K562 treated with DMSO at 1 percent for 48 hours (cell line): ENCODE data around the gene ZNF619. TPM values are rescaled to one million over a fixed set of nuclear protein-coding genes. Genes with fewer than 3 reads are reported as not detected.

Experiments used
- total RNA-seq: library from RNA; unstranded; fragments of 300-600 nt; gene quantifications from 2 replicates; pipeline ENCODE4 v1.2.3, GENCODE V29; 2022; ENCODE audit warnings: low replicate concordance; ENCODE audit errors: extremely low read depth

Gene ZNF619
- not detected in 2 replicates for total RNA-seq

GRCh38 chr3:40476478-40477470 lies at the start of gene ZNF619:
ZNF619 (plus strand) TSS chr3:40477122; CDS start chr3:40477980, 858 bp downstream.

DNA sequence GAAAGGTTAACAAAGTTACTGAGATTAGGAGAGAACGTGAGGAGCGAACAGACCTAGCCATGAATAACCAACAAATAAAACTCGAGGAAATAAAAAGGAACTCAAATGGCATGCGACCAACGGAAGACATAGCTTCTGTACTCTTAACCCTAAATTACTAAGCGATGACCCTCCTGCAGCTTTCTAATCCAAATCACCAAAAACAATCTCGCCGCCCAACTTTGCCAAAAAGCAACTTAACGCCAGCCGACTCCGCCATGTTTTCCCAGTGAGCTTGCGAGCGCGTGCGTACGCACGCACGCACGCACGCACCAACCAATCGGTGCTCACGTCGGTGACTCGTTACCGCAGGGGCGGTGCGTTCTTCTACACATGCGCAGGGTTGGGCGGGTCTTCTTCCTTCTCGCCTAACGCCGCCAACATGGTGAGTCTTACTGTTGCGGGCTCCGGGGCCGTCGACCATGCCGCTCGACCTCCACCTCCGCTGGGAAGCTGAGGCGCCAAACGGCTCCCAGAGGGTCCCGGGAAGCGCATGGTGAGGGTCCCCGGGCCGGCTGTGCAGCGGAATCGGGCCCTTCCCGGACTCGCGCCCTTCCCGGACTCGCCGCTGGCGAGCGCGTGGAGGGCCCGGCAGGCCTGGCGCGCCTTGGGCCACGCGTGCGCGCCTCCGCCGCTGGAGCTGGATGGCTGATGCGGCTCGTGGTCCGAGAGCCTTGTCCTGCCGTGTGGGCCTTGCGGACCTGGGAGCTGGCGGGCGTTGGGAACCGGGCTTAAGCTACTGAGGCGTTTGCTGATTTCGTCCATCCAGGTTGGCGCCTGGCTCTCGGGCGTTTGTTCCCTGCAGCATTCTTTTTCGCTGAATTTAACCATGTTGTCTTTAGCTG lies 19.7 kb upstream of the ZNF619 start, which contains the start of gene RPL14:
TSS of gene RPL14 (plus strand) at position 400 of the 884 bp plus-strand sequence. CDS start at position 533, 133 bp downstream.

DNA sequence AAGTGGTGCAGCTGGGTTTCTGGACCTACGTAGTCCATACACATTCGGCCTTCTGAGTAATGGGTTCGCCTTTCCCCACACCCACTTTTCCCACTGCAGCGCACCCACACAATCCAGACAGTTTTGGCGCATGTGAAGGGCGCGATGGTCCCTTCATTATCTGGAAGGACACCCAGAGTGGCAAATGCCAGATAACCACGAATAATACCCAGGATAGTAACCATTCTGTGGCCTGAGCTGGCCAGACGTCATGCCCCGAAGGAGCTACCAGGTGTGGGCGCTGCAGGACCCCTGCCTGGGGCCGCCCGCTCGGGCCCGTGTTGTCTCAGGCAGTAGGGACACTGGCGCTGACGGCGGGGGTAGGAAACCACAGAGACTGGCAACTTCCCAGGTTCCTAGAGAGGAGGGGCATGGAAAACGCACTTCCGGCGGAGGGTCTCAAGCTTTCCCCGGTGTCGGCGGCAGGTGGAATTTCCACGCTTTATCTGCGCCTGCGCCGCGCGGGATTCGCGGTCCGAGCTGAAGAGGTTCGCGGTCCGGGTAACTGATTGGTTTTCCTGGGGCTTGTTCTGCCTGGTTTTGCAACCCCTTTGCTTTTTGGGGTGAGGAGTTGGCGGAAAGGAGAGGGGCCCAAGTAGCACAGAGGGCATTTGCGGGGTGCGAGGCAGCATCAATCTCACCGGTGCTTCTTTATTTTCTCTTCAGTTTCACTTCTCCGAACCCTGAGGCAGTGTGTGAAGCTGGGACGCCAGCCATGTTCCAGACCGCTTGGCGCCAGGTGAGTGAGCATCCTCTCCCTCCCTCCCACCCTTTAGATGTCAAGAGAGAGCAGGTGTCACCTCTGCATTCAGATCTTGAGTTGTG lies 28.9 kb downstream of the ZNF619 start, which contains the start of gene ZNF620:
TSS of gene ZNF620 (plus strand) at position 441 of the 864 bp plus-strand sequence. CDS start at position 755, 314 bp downstream.

DNA sequence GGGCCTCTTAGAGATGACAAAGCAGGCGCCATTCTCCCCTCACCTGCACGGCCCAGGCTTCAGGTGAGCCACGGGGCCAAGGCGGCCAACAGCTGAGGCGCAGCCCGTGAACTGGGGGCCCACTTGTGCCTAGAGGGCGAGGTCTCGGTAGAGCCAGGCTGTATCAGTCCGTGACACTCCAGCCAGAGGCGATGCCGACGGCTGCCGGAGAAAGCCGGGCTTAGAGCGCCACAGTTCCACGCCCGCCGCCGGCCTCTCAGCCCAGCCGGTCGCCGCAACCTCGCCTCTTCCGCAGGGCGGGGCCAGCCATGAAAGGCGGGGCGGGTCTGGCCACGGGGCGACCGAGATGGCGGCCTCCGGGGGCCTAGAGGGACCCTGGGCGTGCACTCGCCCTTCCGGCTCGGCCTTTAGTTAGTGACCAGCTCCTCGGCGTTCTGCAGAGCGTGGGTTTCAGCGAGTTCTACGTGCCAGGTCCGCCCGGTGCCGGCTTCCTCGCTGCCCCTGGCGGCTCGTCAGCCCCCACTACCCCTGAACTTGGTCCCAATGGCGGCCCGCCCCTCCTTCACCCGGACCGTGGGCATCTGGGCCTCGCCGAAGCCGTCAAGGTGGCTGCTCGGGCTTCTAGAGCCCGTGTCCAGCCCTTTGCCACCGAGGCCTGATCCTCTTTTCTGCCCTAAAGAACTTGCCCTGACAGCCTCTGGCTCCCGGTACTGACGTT lies 47.8 kb downstream of the ZNF619 start, which contains the start of gene ZNF621:
TSS of gene ZNF621 (plus strand) at position 393 of the 718 bp plus-strand sequence. CDS start 881 bp downstream, outside the sequence.

Other genes starting within 250 kb of the ZNF619 start
- not detected in 2 replicates for gene EIF1B, start 167.4 kb upstream of the ZNF619 start, total RNA-seq
- gene ENTPD3, start 89.9 kb upstream of the ZNF619 start, total RNA-seq = not detected in 2 replicates
- gene RPL14, start 19.8 kb upstream of the ZNF619 start, total RNA-seq = 1,983 and 3,179 TPM in 2 replicates
- gene ZNF620, start 28.9 kb downstream of the ZNF619 start, total RNA-seq = not detected in 2 replicates
- gene ZNF621, start 47.8 kb downstream of the ZNF619 start, total RNA-seq = not detected in 2 replicates